Activated naive CD4-positive, alpha-beta T cell treated with anti-CD3 and anti-CD28 coated beads, Interleukin-2, amount 50 U/mL, for 24 hours (primary cell): ENCODE data around the gene AGAP1.
"Not testable (repeated sequence)": the region's sequence is repeated elsewhere in the genome, so short reads cannot be mapped to it uniquely, and the experiment has no call there.

Source experiments
- H3K27ac Mint-ChIP-seq: one replicate; pipeline ENCODE4 v1.8.0; 2021; ENCODE audit warnings: mild to moderate bottlenecking, mixed read lengths
- H3K27me3 Mint-ChIP-seq: one replicate; pipeline ENCODE4 v1.8.0; 2021; ENCODE audit warnings: mixed read lengths
- H3K36me3 Mint-ChIP-seq: one replicate; pipeline ENCODE4 v1.8.0; 2021; ENCODE audit warnings: mixed read lengths
- H3K4me1 Mint-ChIP-seq: one replicate; pipeline ENCODE4 v1.8.0; 2021; ENCODE audit warnings: mixed read lengths
- H3K4me3 Mint-ChIP-seq: one replicate; pipeline ENCODE4 v1.8.0; 2021; ENCODE audit warnings: mild to moderate bottlenecking, mixed read lengths
- H3K9me3 Mint-ChIP-seq: one replicate; pipeline ENCODE4 v1.8.0; 2021; ENCODE audit warnings: mixed read lengths

Gene AGAP1

GRCh38 chr2:236081171-236081570 is 587.3 kb downstream of the AGAP1 start:
- H3K27me3 Mint-ChIP-seq = no peaks in the 10 kb centered on the region
- no peak overlapping the region for H3K4me3 Mint-ChIP-seq

GRCh38 chr2:236082061-236082460 is 588.2 kb downstream of the AGAP1 start:
- Mint-ChIP-seq H3K4me3 (no peak overlapping the region), H3K4me1 (no peaks in the 10 kb centered on the region), H3K36me3 (no peaks in the 10 kb centered on the region), H3K9me3 (no peaks in the 10 kb centered on the region), H3K27me3 (no peaks in the 10 kb centered on the region), H3K27ac (no peak overlapping the region)

More at GRCh38 chr2:236081171-236081570, 587.3 kb downstream of the AGAP1 start:
- no peaks in the 10 kb centered on the region for H3K9me3 Mint-ChIP-seq
- no peaks in the 10 kb centered on the region for H3K4me1 Mint-ChIP-seq
- no peak overlapping the region for H3K27ac Mint-ChIP-seq
- no peaks in the 10 kb centered on the region for H3K36me3 Mint-ChIP-seq

- Mint-ChIP-seq H3K9me3 (no peaks in the 10 kb centered on the region), H3K4me3 (no peak overlapping the region), H3K36me3 (no peaks in the 10 kb centered on the region), H3K27ac (no peak overlapping the region), H3K27me3 (no peaks in the 10 kb centered on the region), H3K4me1 (no peaks in the 10 kb centered on the region)
Measured at GRCh38 chr2:236083934-236084333, 590.1 kb downstream of the AGAP1 start.

- Mint-ChIP-seq H3K4me3 (no peak overlapping the region), H3K4me1 (no peaks in the 10 kb centered on the region), H3K27ac (no peak overlapping the region), H3K36me3 (no peaks in the 10 kb centered on the region), H3K27me3 (no peaks in the 10 kb centered on the region), H3K9me3 (no peaks in the 10 kb centered on the region)
Measured at GRCh38 chr2:236085211-236085610, 591.4 kb downstream of the AGAP1 start.

GRCh38 chr2:236085647-236086046 is 591.8 kb downstream of the AGAP1 start:
- Mint-ChIP-seq H3K27me3 (no peaks in the 10 kb centered on the region), H3K4me1 (no peaks in the 10 kb centered on the region), H3K27ac (no peak overlapping the region), H3K9me3 (no peaks in the 10 kb centered on the region), H3K4me3 (no peak overlapping the region), H3K36me3 (no peaks in the 10 kb centered on the region)

GRCh38 chr2:236086403-236086970 is 592.6 kb downstream of the AGAP1 start:
- H3K9me3 Mint-ChIP-seq = no peaks in the 10 kb centered on the region
- no peak overlapping the region for H3K4me3 Mint-ChIP-seq
- no peaks in the 10 kb centered on the region for H3K4me1 Mint-ChIP-seq
- H3K27ac Mint-ChIP-seq = no peak overlapping the region
- no peaks in the 10 kb centered on the region for H3K36me3 Mint-ChIP-seq
- H3K27me3 Mint-ChIP-seq = no peaks in the 10 kb centered on the region

GRCh38 chr2:236086971-236087465 is 593.2 kb downstream of the AGAP1 start:
- H3K27ac Mint-ChIP-seq = no peak overlapping the region
- no peaks in the 10 kb centered on the region for H3K4me1 Mint-ChIP-seq
- H3K4me3 Mint-ChIP-seq = no peak overlapping the region
- H3K27me3 Mint-ChIP-seq = no peaks in the 10 kb centered on the region
- H3K36me3 Mint-ChIP-seq = no peaks in the 10 kb centered on the region
- no peaks in the 10 kb centered on the region for H3K9me3 Mint-ChIP-seq

- Mint-ChIP-seq H3K27me3 (no peaks in the 10 kb centered on the region), H3K36me3 (no peaks in the 10 kb centered on the region)
Measured at GRCh38 chr2:236088368-236089057, 594.7 kb downstream of the AGAP1 start.

GRCh38 chr2:236089271-236090026 is 595.6 kb downstream of the AGAP1 start:
- Mint-ChIP-seq H3K4me3 (no peak overlapping the region), H3K27me3 (no peaks in the 10 kb centered on the region), H3K9me3 (no peaks in the 10 kb centered on the region)

More at GRCh38 chr2:236088368-236089057, 594.7 kb downstream of the AGAP1 start:
- Mint-ChIP-seq H3K27ac (no peak overlapping the region), H3K4me1 (no peaks in the 10 kb centered on the region), H3K4me3 (no peak overlapping the region), H3K9me3 (no peaks in the 10 kb centered on the region)

GRCh38 chr2:236090027-236090382 is 596.2 kb downstream of the AGAP1 start:
- H3K9me3 Mint-ChIP-seq = no peaks in the 10 kb centered on the region
- H3K27ac Mint-ChIP-seq = no peak overlapping the region
- H3K27me3 Mint-ChIP-seq = no peaks in the 10 kb centered on the region
- H3K36me3 Mint-ChIP-seq = no peaks in the 10 kb centered on the region
- no peak overlapping the region for H3K4me3 Mint-ChIP-seq
- no peaks in the 10 kb centered on the region for H3K4me1 Mint-ChIP-seq

More at GRCh38 chr2:236089271-236090026, 595.6 kb downstream of the AGAP1 start:
- H3K36me3 Mint-ChIP-seq = no peaks in the 10 kb centered on the region
- no peak overlapping the region for H3K27ac Mint-ChIP-seq
- no peaks in the 10 kb centered on the region for H3K4me1 Mint-ChIP-seq

- not testable (repeated sequence) for H3K4me1 Mint-ChIP-seq, H3K36me3 Mint-ChIP-seq, H3K27ac Mint-ChIP-seq, H3K9me3 Mint-ChIP-seq, H3K27me3 Mint-ChIP-seq, H3K4me3 Mint-ChIP-seq
Measured at GRCh38 chr2:236090826-236091225, 597.0 kb downstream of the AGAP1 start.

- Mint-ChIP-seq H3K4me1 (no peaks in the 10 kb centered on the region), H3K27ac (no peak overlapping the region), H3K36me3 (no peaks in the 10 kb centered on the region), H3K9me3 (no peaks in the 10 kb centered on the region), H3K27me3 (no peaks in the 10 kb centered on the region), H3K4me3 (no peak overlapping the region)
Measured at GRCh38 chr2:236092714-236093113, 598.9 kb downstream of the AGAP1 start.

- Mint-ChIP-seq H3K4me3 (no peak overlapping the region), H3K27me3 (no peaks in the 10 kb centered on the region), H3K27ac (no peak overlapping the region), H3K36me3 (no peaks in the 10 kb centered on the region), H3K9me3 (no peaks in the 10 kb centered on the region), H3K4me1 (no peaks in the 10 kb centered on the region)
Measured at GRCh38 chr2:236093134-236093533, 599.3 kb downstream of the AGAP1 start.

- Mint-ChIP-seq H3K4me1 (no peaks in the 10 kb centered on the region), H3K4me3 (no peak overlapping the region), H3K36me3 (no peaks in the 10 kb centered on the region), H3K27ac (no peak overlapping the region), H3K9me3 (no peaks in the 10 kb centered on the region), H3K27me3 (no peaks in the 10 kb centered on the region)
Measured at GRCh38 chr2:236095504-236095903, 601.7 kb downstream of the AGAP1 start.

- H3K27me3 Mint-ChIP-seq = no peaks in the 10 kb centered on the region
- no peak overlapping the region for H3K4me3 Mint-ChIP-seq
- H3K4me1 Mint-ChIP-seq = no peaks in the 10 kb centered on the region
- H3K9me3 Mint-ChIP-seq = no peaks in the 10 kb centered on the region
- no peaks in the 10 kb centered on the region for H3K36me3 Mint-ChIP-seq
- H3K27ac Mint-ChIP-seq = no peak overlapping the region
Measured at GRCh38 chr2:236101311-236101950, 607.6 kb downstream of the AGAP1 start.

- Mint-ChIP-seq H3K27me3 (no peaks in the 10 kb centered on the region), H3K27ac (no peak overlapping the region), H3K4me1 (no peaks in the 10 kb centered on the region), H3K4me3 (no peak overlapping the region), H3K9me3 (no peaks in the 10 kb centered on the region), H3K36me3 (no peaks in the 10 kb centered on the region)
Measured at GRCh38 chr2:236102971-236103370, 609.1 kb downstream of the AGAP1 start.
